Astrocyte (in vitro differentiated cells and primary cell): ENCODE measurements around the gene SETD4. TPM values are rescaled to one million over a fixed set of nuclear protein-coding genes. Genes with fewer than 3 reads are reported as not detected.

Source experiments
- DNase-seq: peaks from one replicate; pipeline ENCODE4 v3.0.0-alpha.2; 2010; ENCODE audit warnings: low read depth
- FAIRE-seq: peaks from 2 replicates; lab custom pipeline; 2011; peaks lifted over from hg19 to GRCh38; lab: Jason Lieb, UNC
- H2AFZ ChIP-seq: 2 replicates; pipeline ENCODE4 v1.6.0; 2012; ENCODE audit warnings: low read depth, low read length, inconsistent platforms
- H3K27ac ChIP-seq: 2 replicates; pipeline ENCODE4 v1.5.1; 2011; ENCODE audit warnings: low read depth, low read length, inconsistent platforms
- H3K27me3 ChIP-seq: 2 replicates; pipeline ENCODE4 v1.6.0; 2011; ENCODE audit warnings: low read length, inconsistent platforms; ENCODE audit not compliant: insufficient read depth
- H3K36me3 ChIP-seq: 2 replicates; pipeline ENCODE4 v1.5.1; 2011; ENCODE audit warnings: low read length, inconsistent platforms; ENCODE audit not compliant: insufficient read depth
- H3K4me1 ChIP-seq: 2 replicates; pipeline ENCODE4 v1.5.1; 2011; ENCODE audit warnings: low read length, inconsistent platforms; ENCODE audit not compliant: insufficient read depth
- H3K4me2 ChIP-seq: 2 replicates; pipeline ENCODE4 v1.6.0; 2012; ENCODE audit warnings: low read length, inconsistent platforms
- H3K4me3 ChIP-seq: 2 replicates; pipeline ENCODE4 v1.5.1; 2011; ENCODE audit warnings: low read depth, mild to moderate bottlenecking, low read length, inconsistent platforms; ENCODE audit not compliant: insufficient read depth
- H3K79me2 ChIP-seq: 2 replicates; pipeline ENCODE4 v1.6.0; 2012; ENCODE audit warnings: mild to moderate bottlenecking, low read length, inconsistent platforms; ENCODE audit not compliant: insufficient read depth
- H3K9ac ChIP-seq: 2 replicates; pipeline ENCODE4 v1.6.0; 2012; ENCODE audit warnings: mild to moderate bottlenecking, low read length, inconsistent platforms
- H3K9me3 ChIP-seq: 2 replicates; pipeline ENCODE4 v1.5.1; 2012; ENCODE audit warnings: low read depth, mild to moderate bottlenecking, low read length, inconsistent platforms; ENCODE audit not compliant: insufficient read depth
- H4K20me1 ChIP-seq: 2 replicates; pipeline ENCODE4 v1.6.0; 2012; ENCODE audit warnings: low read length, inconsistent platforms; ENCODE audit not compliant: insufficient read depth
- H3K27ac Mint-ChIP-seq: one replicate; pipeline ENCODE4 v1.8.0; 2021; ENCODE audit warnings: mild to moderate bottlenecking, mixed read lengths; ENCODE audit not compliant: unreplicated experiment
- H3K27me3 Mint-ChIP-seq: one replicate; pipeline ENCODE4 v1.8.0; 2021; ENCODE audit warnings: low read depth, mixed read lengths; ENCODE audit not compliant: unreplicated experiment
- H3K36me3 Mint-ChIP-seq: one replicate; pipeline ENCODE4 v1.8.0; 2021; ENCODE audit warnings: low read depth, mixed read lengths; ENCODE audit not compliant: unreplicated experiment
- H3K4me1 Mint-ChIP-seq: one replicate; pipeline ENCODE4 v1.8.0; 2021; ENCODE audit warnings: low read depth, mixed read lengths; ENCODE audit not compliant: unreplicated experiment
- H3K4me3 Mint-ChIP-seq: one replicate; pipeline ENCODE4 v1.8.0; 2021; ENCODE audit warnings: mild to moderate bottlenecking, moderate library complexity, mixed read lengths; ENCODE audit not compliant: unreplicated experiment
- H3K9me3 Mint-ChIP-seq: one replicate; pipeline ENCODE4 v1.8.0; 2021; ENCODE audit warnings: mild to moderate bottlenecking, mixed read lengths; ENCODE audit not compliant: unreplicated experiment
- CTCF ChIP-seq: IDR thresholded peaks from 2 replicates; pipeline ENCODE4 v1.5.1; 2011; ENCODE audit warnings: low read depth, mild to moderate bottlenecking, inconsistent platforms, low read length, moderate library complexity; ENCODE audit not compliant: insufficient read depth
- EZH2 ChIP-seq: IDR thresholded peaks from 2 replicates; pipeline ENCODE4 v1.6.1; 2012; ENCODE audit warnings: mild to moderate bottlenecking, low read length, inconsistent platforms; ENCODE audit not compliant: insufficient read depth
- total RNA-seq: library from RNA; stranded (reverse); gene quantifications from 2 replicates; pipeline ENCODE4 v1.2.1, GENCODE V29; 2021

The SETD4 gene
- total RNA-seq, 1 donor from 2014 or later, result 14.8 TPM

GRCh38 chr21:36041910-36042309, 18.4 kb downstream of the SETD4 start:
- Histone ChIP-seq H2AFZ (no peak overlapping the region), H3K27me3 (no peaks in the 10 kb centered on the region), H3K9ac (no peak overlapping the region), H4K20me1 (peaks cover 14% of the 10 kb centered on the region), H3K9me3 (no peaks in the 10 kb centered on the region), H3K4me2 (no peak overlapping the region), H3K4me1 (no peaks in the 10 kb centered on the region), H3K27ac (no peak overlapping the region), H3K36me3 (peaks cover 40% of the 10 kb centered on the region), H3K4me3 (no peak overlapping the region), H3K79me2 (peaks cover 5% of the 10 kb centered on the region)
- DNase-seq, result no peak
- no peak for FAIRE-seq
- Mint-ChIP-seq H3K4me1 (no peaks in the 10 kb centered on the region), H3K27me3 (no peaks in the 10 kb centered on the region), H3K27ac (no peak overlapping the region), H3K4me3 (no peak overlapping the region), H3K36me3 (peaks cover 21% of the 10 kb centered on the region), H3K9me3 (no peaks in the 10 kb centered on the region)
- TF ChIP-seq CTCF (no peak), EZH2 (no peak)

- Mint-ChIP-seq H3K4me1 (no peaks in the 10 kb centered on the region), H3K36me3 (peaks cover 22% of the 10 kb centered on the region)
- peaks cover 51% of the 10 kb centered on the region for H3K36me3 ChIP-seq
Observed at GRCh38 chr21:36040389-36040788, 19.9 kb downstream of the SETD4 start.

More at GRCh38 chr21:36040389-36040788, 19.9 kb downstream of the SETD4 start:
- H3K27me3 ChIP-seq, result no peaks in the 10 kb centered on the region
- peaks cover 14% of the 10 kb centered on the region for H4K20me1 ChIP-seq
- Mint-ChIP-seq H3K9me3 (no peaks in the 10 kb centered on the region), H3K4me3 (no peak overlapping the region), H3K27me3 (no peaks in the 10 kb centered on the region), H3K27ac (no peak overlapping the region)
- no peak overlapping the region for H3K4me2 ChIP-seq
- DNase-seq (no peak), FAIRE-seq (no peak)
- no peak overlapping the region for H3K4me3 ChIP-seq
- H3K4me1 ChIP-seq, result no peaks in the 10 kb centered on the region
- no peaks in the 10 kb centered on the region for H3K9me3 ChIP-seq
- no peak overlapping the region for H3K27ac ChIP-seq
- TF ChIP-seq CTCF (no peak), EZH2 (no peak)
- H3K9ac ChIP-seq, result no peak overlapping the region
- H2AFZ ChIP-seq, result no peak overlapping the region
- H3K79me2 ChIP-seq, result peaks cover 5% of the 10 kb centered on the region
